HEK293 (cell line): Measurements from ENCODE around the gene PCDH9.

Source experiments
- CTCF ChIA-PET: fragments of 350-600 bp; formaldehyde crosslinking; extraction: SDS; loops from one replicate; lab custom pipeline; 2021; ENCODE audit warnings: antibody characterized with exemption; lab: Yijun Ruan, JAX
- POLR2A ChIA-PET: fragments of 300-600 bp; formaldehyde crosslinking; extraction: SDS; loops from one replicate; lab custom pipeline; 2020; ENCODE audit warnings: antibody characterized with exemption, inconsistent platforms; lab: Yijun Ruan, JAX
- H3K27ac ChIP-seq: fragments of 200-500 bp; sonication (Bioruptor generic); 2 replicates; pipeline ENCODE4 v1.5.1; 2014; ENCODE audit warnings: low read depth, low read length, control low read depth, inconsistent platforms; ENCODE audit errors: extremely low read depth
- H3K36me3 ChIP-seq, 2 experiments: fragments of 200-500 bp in 1 of 2; sonication (Bioruptor generic) in 1 of 2; 1 replicate in 1 of 2; 2 replicates in 1 of 2; pipeline ENCODE4 v1.5.1; 2014 to 2017; ENCODE audit warnings: inconsistent platforms in 2 of 2, low read length in 2 of 2; ENCODE audit not compliant: control insufficient read depth in 2 of 2, insufficient read depth in 1 of 2
- H3K4me1 ChIP-seq: fragments of 200-500 bp; sonication (Bioruptor generic); 2 replicates; pipeline ENCODE4 v1.5.1; 2014; ENCODE audit warnings: mild to moderate bottlenecking, low read length, inconsistent platforms; ENCODE audit not compliant: control insufficient read depth, insufficient read depth
- H3K4me3 ChIP-seq: 2 replicates; pipeline ENCODE4 v1.5.1; 2011; ENCODE audit warnings: low read depth, mild to moderate bottlenecking, control low read depth, low read length, moderate library complexity
- H3K9me3 ChIP-seq: fragments of 200-500 bp; sonication (Bioruptor generic); 2 replicates; pipeline ENCODE4 v1.5.1; 2014; ENCODE audit warnings: low read depth, low read length, inconsistent platforms; ENCODE audit not compliant: control insufficient read depth, insufficient read depth
- GLIS2 ChIP-seq: fragments of 450-650 bp; formaldehyde crosslinking; IDR thresholded peaks from 2 replicates; pipeline ENCODE4 v1.5.1; 2016; ENCODE audit warnings: missing biosample characterization, missing genetic modification characterization
- MYNN ChIP-seq: fragments of 450-650 bp; formaldehyde crosslinking; IDR thresholded peaks from 2 replicates; pipeline ENCODE4 v1.5.1; 2016; ENCODE audit warnings: missing biosample characterization, missing genetic modification characterization, borderline replicate concordance
- REPIN1 ChIP-seq: fragments of 450-650 bp; formaldehyde crosslinking; IDR thresholded peaks from 2 replicates; pipeline ENCODE4 v1.5.1; 2017; ENCODE audit warnings: missing biosample characterization, missing genetic modification characterization, low read depth
- SCRT1 ChIP-seq: fragments of 450-650 bp; formaldehyde crosslinking; IDR thresholded peaks from 2 replicates; pipeline ENCODE4 v1.5.1; 2016; ENCODE audit warnings: missing biosample characterization, missing genetic modification characterization, borderline replicate concordance
- SP3 ChIP-seq: fragments of 450-650 bp; formaldehyde crosslinking; IDR thresholded peaks from 2 replicates; pipeline ENCODE4 v1.5.1; 2016; ENCODE audit warnings: missing biosample characterization, missing genetic modification characterization
- WT1 ChIP-seq: fragments of 450-650 bp; formaldehyde crosslinking; IDR thresholded peaks from 2 replicates; pipeline ENCODE4 v1.5.1; 2016; ENCODE audit warnings: missing biosample characterization, missing genetic modification characterization
- YY1 ChIP-seq: fragments of 450-650 bp; formaldehyde crosslinking; IDR thresholded peaks from 2 replicates; pipeline ENCODE4 v1.5.1; 2018; ENCODE audit warnings: missing biosample characterization, missing genetic modification characterization
- ZFP37 ChIP-seq: fragments of 450-650 bp; formaldehyde crosslinking; IDR thresholded peaks from 2 replicates; pipeline ENCODE4 v1.5.1; 2016; ENCODE audit warnings: missing biosample characterization, missing genetic modification characterization
- ZNF10 ChIP-seq: fragments of 450-650 bp; formaldehyde crosslinking; IDR thresholded peaks from 2 replicates; pipeline ENCODE4 v1.5.1; 2017; ENCODE audit warnings: missing biosample characterization, missing genetic modification characterization
- ZNF146 ChIP-seq: fragments of 450-650 bp; formaldehyde crosslinking; IDR thresholded peaks from 2 replicates; pipeline ENCODE4 v1.5.1; 2016; ENCODE audit warnings: missing biosample characterization, missing genetic modification characterization
- ZNF174 ChIP-seq: fragments of 450-650 bp; formaldehyde crosslinking; IDR thresholded peaks from 2 replicates; pipeline ENCODE4 v1.5.0; 2017; ENCODE audit warnings: missing biosample characterization, mild to moderate bottlenecking, missing genetic modification characterization
- ZNF23 ChIP-seq: fragments of 450-650 bp; formaldehyde crosslinking; IDR thresholded peaks from 2 replicates; pipeline ENCODE4 v1.5.1; 2016; ENCODE audit warnings: missing biosample characterization, missing genetic modification characterization, borderline replicate concordance
- ZNF292 ChIP-seq: fragments of 450-650 bp; formaldehyde crosslinking; IDR thresholded peaks from 2 replicates; pipeline ENCODE4 v1.5.1; 2016; ENCODE audit warnings: low read depth, missing biosample characterization, missing genetic modification characterization, borderline replicate concordance
- ZNF404 ChIP-seq: fragments of 450-650 bp; formaldehyde crosslinking; IDR thresholded peaks from 2 replicates; pipeline ENCODE4 v1.5.1; 2017; ENCODE audit warnings: missing biosample characterization, missing genetic modification characterization
- ZNF426 ChIP-seq: fragments of 450-650 bp; formaldehyde crosslinking; IDR thresholded peaks from 2 replicates; pipeline ENCODE4 v1.5.1; 2017; ENCODE audit warnings: missing biosample characterization, missing genetic modification characterization, mild to moderate bottlenecking, inconsistent platforms, moderate library complexity
- ZNF555 ChIP-seq: fragments of 450-650 bp; formaldehyde crosslinking; conservative IDR thresholded peaks from 2 replicates; pipeline ENCODE4 v1.5.1; 2017; ENCODE audit warnings: missing biosample characterization, mild to moderate bottlenecking, missing genetic modification characterization, inconsistent platforms
- ZNF558 ChIP-seq: fragments of 450-650 bp; formaldehyde crosslinking; IDR thresholded peaks from 2 replicates; pipeline ENCODE4 v1.5.1; 2016; ENCODE audit warnings: missing biosample characterization, missing genetic modification characterization
- ZNF626 ChIP-seq: fragments of 450-650 bp; sonication (Bioruptor Pico); formaldehyde crosslinking; IDR thresholded peaks from 2 replicates; pipeline ENCODE4 v1.5.1; 2018; ENCODE audit warnings: missing biosample characterization, missing genetic modification characterization, inconsistent platforms
- ZNF629 ChIP-seq: fragments of 450-650 bp; formaldehyde crosslinking; IDR thresholded peaks from 2 replicates; pipeline ENCODE4 v1.5.1; 2017; ENCODE audit warnings: missing biosample characterization, missing genetic modification characterization
- ZNF654 ChIP-seq: fragments of 450-650 bp; formaldehyde crosslinking; IDR thresholded peaks from 2 replicates; pipeline ENCODE4 v1.5.1; 2016; ENCODE audit warnings: low read depth, missing biosample characterization, missing genetic modification characterization
- ZNF658 ChIP-seq: fragments of 450-650 bp; formaldehyde crosslinking; IDR thresholded peaks from 2 replicates; pipeline ENCODE4; 2016; ENCODE audit warnings: missing biosample characterization, missing genetic modification characterization
- ZNF76 ChIP-seq: fragments of 450-650 bp; formaldehyde crosslinking; IDR thresholded peaks from 2 replicates; pipeline ENCODE4; 2016; ENCODE audit warnings: low read depth, missing biosample characterization, missing genetic modification characterization, borderline replicate concordance
- ZNF830 ChIP-seq: fragments of 450-650 bp; IDR thresholded peaks from 2 replicates; pipeline ENCODE4 v1.5.0; 2018; ENCODE audit warnings: missing biosample characterization, missing genetic modification characterization, low read depth, mild to moderate bottlenecking, moderate library complexity
- TF ChIP-seq, protein P1 (sequence below): fragments of 450-650 bp; formaldehyde crosslinking; IDR thresholded peaks from 2 replicates; pipeline ENCODE4 v1.5.1; 2016; ENCODE audit warnings: missing biosample characterization, missing genetic modification characterization
- TF ChIP-seq, protein P2 (sequence below): fragments of 450-650 bp; formaldehyde crosslinking; IDR thresholded peaks from 2 replicates; pipeline ENCODE4 v1.5.1; 2016; ENCODE audit warnings: missing biosample characterization, missing genetic modification characterization, borderline replicate concordance
- TF ChIP-seq, protein P3 (sequence below): fragments of 450-650 bp; formaldehyde crosslinking; IDR thresholded peaks from 2 replicates; pipeline ENCODE4 v1.5.1; 2016; ENCODE audit warnings: missing biosample characterization, missing genetic modification characterization
- TF ChIP-seq, protein P4 (sequence below): fragments of 450-650 bp; formaldehyde crosslinking; IDR thresholded peaks from 2 replicates; pipeline ENCODE4 v1.5.1; 2016; ENCODE audit warnings: missing biosample characterization, missing genetic modification characterization, low read depth

The PCDH9 gene

DNA sequence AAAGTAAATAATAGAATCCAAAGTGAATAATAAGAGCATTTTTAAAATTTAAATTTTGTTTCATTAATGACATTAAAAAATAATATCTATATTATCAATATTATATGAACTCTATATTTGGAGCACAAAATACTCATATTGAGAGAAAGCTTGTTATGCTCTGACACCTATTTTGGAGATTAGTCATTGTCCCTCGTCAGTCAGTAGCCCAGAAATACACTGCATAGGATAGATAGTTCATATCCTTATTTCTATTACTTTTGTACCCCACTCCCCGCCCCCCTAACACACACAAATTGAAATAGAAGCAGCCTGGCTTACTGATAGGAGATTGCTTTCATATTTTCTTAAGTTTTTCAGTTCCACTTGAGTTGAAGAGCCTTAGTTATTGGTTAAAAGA lies 652.8 kb downstream of the PCDH9 start:
- H3K27ac ChIP-seq, result no peak overlapping the region
- ChIA-PET POLR2A (no interaction called here), CTCF (no interaction called here)
- TF ChIP-seq ZNF146 (tag by site-specific recombination) (no peak), SCRT1 (tag by site-specific recombination) (no peak), ZNF558 (no peak), ZNF76 (no peak), ZNF404 (tag by site-specific recombination) (no peak), ZNF654 (tag by site-specific recombination) (no peak), REPIN1 (tag by site-specific recombination) (no peak), ZNF426 (tag by site-specific recombination) (no peak), ZNF626 (tag by site-specific recombination) (no peak), ZNF292 (tag by site-specific recombination) (no peak), ZNF23 (no peak), ZNF830 (tag by site-specific recombination) (no peak)
- TF ChIP-seq, protein P1, sequence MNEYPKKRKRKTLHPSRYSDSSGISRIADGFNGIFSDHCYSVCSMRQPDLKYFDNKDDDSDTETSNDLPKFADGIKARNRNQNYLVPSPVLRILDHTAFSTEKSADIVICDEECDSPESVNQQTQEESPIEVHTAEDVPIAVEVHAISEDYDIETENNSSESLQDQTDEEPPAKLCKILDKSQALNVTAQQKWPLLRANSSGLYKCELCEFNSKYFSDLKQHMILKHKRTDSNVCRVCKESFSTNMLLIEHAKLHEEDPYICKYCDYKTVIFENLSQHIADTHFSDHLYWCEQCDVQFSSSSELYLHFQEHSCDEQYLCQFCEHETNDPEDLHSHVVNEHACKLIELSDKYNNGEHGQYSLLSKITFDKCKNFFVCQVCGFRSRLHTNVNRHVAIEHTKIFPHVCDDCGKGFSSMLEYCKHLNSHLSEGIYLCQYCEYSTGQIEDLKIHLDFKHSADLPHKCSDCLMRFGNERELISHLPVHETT (tag by site-specific recombination), result no peak
- TF ChIP-seq, protein P2, sequence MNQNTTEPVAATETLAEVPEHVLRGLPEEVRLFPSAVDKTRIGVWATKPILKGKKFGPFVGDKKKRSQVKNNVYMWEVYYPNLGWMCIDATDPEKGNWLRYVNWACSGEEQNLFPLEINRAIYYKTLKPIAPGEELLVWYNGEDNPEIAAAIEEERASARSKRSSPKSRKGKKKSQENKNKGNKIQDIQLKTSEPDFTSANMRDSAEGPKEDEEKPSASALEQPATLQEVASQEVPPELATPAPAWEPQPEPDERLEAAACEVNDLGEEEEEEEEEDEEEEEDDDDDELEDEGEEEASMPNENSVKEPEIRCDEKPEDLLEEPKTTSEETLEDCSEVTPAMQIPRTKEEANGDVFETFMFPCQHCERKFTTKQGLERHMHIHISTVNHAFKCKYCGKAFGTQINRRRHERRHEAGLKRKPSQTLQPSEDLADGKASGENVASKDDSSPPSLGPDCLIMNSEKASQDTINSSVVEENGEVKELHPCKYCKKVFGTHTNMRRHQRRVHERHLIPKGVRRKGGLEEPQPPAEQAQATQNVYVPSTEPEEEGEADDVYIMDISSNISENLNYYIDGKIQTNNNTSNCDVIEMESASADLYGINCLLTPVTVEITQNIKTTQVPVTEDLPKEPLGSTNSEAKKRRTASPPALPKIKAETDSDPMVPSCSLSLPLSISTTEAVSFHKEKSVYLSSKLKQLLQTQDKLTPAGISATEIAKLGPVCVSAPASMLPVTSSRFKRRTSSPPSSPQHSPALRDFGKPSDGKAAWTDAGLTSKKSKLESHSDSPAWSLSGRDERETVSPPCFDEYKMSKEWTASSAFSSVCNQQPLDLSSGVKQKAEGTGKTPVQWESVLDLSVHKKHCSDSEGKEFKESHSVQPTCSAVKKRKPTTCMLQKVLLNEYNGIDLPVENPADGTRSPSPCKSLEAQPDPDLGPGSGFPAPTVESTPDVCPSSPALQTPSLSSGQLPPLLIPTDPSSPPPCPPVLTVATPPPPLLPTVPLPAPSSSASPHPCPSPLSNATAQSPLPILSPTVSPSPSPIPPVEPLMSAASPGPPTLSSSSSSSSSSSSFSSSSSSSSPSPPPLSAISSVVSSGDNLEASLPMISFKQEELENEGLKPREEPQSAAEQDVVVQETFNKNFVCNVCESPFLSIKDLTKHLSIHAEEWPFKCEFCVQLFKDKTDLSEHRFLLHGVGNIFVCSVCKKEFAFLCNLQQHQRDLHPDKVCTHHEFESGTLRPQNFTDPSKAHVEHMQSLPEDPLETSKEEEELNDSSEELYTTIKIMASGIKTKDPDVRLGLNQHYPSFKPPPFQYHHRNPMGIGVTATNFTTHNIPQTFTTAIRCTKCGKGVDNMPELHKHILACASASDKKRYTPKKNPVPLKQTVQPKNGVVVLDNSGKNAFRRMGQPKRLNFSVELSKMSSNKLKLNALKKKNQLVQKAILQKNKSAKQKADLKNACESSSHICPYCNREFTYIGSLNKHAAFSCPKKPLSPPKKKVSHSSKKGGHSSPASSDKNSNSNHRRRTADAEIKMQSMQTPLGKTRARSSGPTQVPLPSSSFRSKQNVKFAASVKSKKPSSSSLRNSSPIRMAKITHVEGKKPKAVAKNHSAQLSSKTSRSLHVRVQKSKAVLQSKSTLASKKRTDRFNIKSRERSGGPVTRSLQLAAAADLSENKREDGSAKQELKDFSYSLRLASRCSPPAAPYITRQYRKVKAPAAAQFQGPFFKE (tag by site-specific recombination), result no peak
- TF ChIP-seq, protein P3, sequence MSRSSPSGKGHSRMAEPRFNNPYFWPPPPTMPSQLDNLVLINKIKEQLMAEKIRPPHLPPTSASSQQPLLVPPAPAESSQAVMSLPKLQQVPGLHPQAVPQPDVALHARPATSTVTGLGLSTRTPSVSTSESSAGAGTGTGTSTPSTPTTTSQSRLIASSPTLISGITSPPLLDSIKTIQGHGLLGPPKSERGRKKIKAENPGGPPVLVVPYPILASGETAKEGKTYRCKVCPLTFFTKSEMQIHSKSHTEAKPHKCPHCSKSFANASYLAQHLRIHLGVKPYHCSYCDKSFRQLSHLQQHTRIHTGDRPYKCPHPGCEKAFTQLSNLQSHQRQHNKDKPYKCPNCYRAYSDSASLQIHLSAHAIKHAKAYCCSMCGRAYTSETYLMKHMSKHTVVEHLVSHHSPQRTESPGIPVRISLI, result no peak
- TF ChIP-seq, protein P4, sequence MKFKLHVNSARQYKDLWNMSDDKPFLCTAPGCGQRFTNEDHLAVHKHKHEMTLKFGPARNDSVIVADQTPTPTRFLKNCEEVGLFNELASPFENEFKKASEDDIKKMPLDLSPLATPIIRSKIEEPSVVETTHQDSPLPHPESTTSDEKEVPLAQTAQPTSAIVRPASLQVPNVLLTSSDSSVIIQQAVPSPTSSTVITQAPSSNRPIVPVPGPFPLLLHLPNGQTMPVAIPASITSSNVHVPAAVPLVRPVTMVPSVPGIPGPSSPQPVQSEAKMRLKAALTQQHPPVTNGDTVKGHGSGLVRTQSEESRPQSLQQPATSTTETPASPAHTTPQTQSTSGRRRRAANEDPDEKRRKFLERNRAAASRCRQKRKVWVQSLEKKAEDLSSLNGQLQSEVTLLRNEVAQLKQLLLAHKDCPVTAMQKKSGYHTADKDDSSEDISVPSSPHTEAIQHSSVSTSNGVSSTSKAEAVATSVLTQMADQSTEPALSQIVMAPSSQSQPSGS, result no peak
- no peak overlapping the region for H3K4me3 ChIP-seq
- no peaks in the 10 kb centered on the region for H3K9me3 ChIP-seq
- H3K4me1 ChIP-seq, result no peaks in the 10 kb centered on the region
- no peaks in the 10 kb centered on the region for H3K36me3 ChIP-seq

DNA sequence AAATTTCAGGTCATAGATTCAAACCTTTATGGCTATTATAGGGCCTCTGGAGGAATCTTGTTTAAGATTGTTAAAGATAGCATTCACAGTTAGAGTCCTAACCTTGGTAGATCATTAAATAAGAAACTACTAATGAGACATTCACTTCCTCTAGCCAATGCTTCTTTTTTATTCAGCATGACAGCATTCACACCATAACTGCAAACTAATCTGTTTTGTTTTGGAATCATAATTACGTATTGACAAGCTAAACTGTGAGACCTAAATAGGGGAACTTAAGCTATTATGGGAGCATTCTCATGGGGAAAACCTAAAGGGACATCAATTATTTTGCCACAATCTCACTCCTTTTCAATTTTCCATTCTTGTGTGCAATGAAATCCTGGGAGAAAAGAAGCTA lies 653.8 kb downstream of the PCDH9 start:
- Histone ChIP-seq H3K9me3 (no peaks in the 10 kb centered on the region), H3K27ac (no peak overlapping the region), H3K36me3 (no peaks in the 10 kb centered on the region), H3K4me1 (no peaks in the 10 kb centered on the region), H3K4me3 (no peak overlapping the region)
- ChIA-PET CTCF (interaction anchor here (0.5 kb wide), 1 partner anchor 307 kb away, joined by 4 read pairs; no protein-coding TSS in a partner anchor), POLR2A (no interaction called here)
- TF ChIP-seq ZFP37 (tag by site-specific recombination), result no peak
- TF ChIP-seq ZNF555, result no peak
- TF ChIP-seq ZNF10 (tag by site-specific recombination), result no peak
- no peak for TF ChIP-seq SP3
- no peak for TF ChIP-seq ZNF629 (tag by site-specific recombination)
- TF ChIP-seq ZNF658 (tag by site-specific recombination), result no peak
- no peak for TF ChIP-seq GLIS2 (tag by site-specific recombination)
- TF ChIP-seq, protein P3, result no peak
- TF ChIP-seq WT1 (tag by site-specific recombination), result no peak
- no peak for TF ChIP-seq MYNN (tag by site-specific recombination)
- no peak for TF ChIP-seq ZNF174 (tag by site-specific recombination)
- no peak for TF ChIP-seq YY1
